Urinary bladder (tissue), 4 donors: ENCODE data around the gene NEO1. TPM values are rescaled to one million over a fixed set of nuclear protein-coding genes. Genes with fewer than 3 reads are reported as not detected.

Experiments used
- DNase-seq: peaks from one replicate; pipeline ENCODE4 v3.0.0-alpha.2; 2015; ENCODE audit errors: extremely low spot score
- H3K27ac ChIP-seq: one replicate; pipeline ENCODE4 v1.5.1; 2013; ENCODE audit warnings: low read depth, mild to moderate bottlenecking, moderate library complexity
- H3K36me3 ChIP-seq: one replicate; pipeline ENCODE4 v1.6.1; 2013; ENCODE audit warnings: mild to moderate bottlenecking, moderate library complexity; ENCODE audit not compliant: insufficient read depth
- H3K4me1 ChIP-seq: one replicate; pipeline ENCODE4 v1.6.1; 2013; ENCODE audit warnings: mild to moderate bottlenecking, moderate library complexity; ENCODE audit not compliant: insufficient read depth
- H3K4me3 ChIP-seq: one replicate; pipeline ENCODE4 v1.5.1; 2013; ENCODE audit warnings: low read depth, low read length
- WGBS: extraction: QIAGEN DNeasy Blood & Tissue Kit; methylation state at CpG from one replicate; pipeline ENCODE4 v1.1.7; 2013; 5-methylcytosine and 5-hydroxymethylcytosine counted together
- polyA plus RNA-seq: library from polyadenylated mRNA; stranded (reverse); fragments of 200-250 nt; gene quantifications from one replicate; pipeline ENCODE4 v1.2.3, GENCODE V29; 2013
- total RNA-seq: library from RNA; depleted of rRNA; stranded (reverse); fragments of >200 nt; gene quantifications from one replicate; pipeline ENCODE4 v1.2.3, GENCODE V29; 2014
- donor health status: healthy with polysubstance abuse.
- donor health status: healthy.

Gene NEO1
- total and polyA plus RNA-seq, 2 donors, result 24.7 to 52.4 TPM

DNA sequence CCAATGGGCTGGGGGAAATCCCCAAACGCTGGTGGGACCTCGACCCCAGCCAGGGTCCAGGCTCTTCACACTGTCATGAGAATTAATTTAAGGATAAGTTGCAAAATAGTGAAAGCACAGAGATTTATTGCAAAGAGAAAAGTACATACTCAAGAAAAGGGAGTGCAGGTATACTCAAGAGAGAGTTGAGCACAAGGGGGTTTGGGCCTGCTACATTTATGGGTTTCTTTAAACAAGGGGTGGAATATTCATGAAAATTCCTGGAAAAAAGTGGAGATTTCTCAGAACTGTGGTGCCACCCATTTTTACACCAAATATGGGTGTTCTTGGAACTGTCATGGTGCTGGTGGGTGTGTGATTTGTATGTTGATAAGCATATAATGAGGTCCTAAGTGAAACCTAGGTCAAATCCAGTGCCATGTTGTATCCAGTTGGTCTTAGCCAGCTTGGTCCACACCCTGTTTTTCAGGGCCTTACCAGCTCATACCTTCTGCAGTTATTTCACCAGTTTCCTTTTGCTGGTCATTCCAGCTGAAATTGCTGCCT is 32.6 kb upstream of the NEO1 start:
- Histone ChIP-seq H3K4me3 (no peak overlapping the region), H3K27ac (no peak overlapping the region), H3K36me3 (no peaks in the 10 kb centered on the region), H3K4me1 (no peaks in the 10 kb centered on the region)
- 85% methylated on average over 2 of the region's 2 CpGs for WGBS
- no peak for DNase-seq

DNA sequence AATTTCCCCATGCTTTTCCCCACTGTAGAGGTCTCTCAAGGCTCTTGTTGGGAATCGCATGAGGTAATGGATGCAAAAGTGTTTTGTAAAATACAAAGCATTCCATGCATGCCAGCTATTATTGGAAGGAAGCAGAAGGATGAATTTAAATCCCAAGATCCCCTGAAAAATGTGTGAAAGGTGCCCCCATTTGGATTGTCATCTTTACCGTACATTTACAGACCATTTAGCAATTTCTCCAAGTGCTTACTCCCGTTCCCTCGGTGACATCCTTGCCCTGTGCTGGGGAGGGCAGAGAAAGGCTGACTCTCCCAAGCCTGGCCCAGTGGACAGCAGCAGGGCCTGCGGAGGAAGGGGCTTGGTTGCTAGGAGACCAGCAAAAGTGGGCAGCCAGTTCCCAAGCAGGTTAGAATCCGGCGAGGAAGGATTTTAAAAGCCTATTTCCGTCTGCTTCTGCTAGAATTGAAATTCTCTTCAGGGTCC is 31.1 kb upstream of the NEO1 start:
- WGBS, result 59% methylated on average over 8 of the region's 8 CpGs
- no peak for DNase-seq

DNA sequence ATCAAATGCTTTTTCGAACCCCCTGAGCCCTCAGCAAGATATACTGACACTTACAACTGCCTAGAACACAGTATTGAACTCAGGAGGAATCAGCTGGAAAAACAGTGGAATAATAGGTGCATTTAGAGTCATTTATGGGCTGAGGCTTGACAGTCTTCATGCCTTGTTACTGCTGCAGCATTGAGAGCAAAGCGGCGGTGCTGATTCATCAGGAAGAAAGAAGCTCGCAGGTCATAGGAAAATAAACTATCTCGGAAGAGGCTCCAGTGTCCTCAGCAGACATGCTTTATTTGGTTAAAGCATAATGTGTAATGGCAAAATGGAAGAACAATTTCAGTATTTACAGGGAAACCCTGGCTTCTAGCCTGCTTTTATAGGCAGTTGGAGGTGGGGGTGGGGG is 30.1 kb upstream of the NEO1 start:
- Histone ChIP-seq H3K36me3 (no peaks in the 10 kb centered on the region), H3K4me3 (no peak overlapping the region), H3K27ac (no peak overlapping the region), H3K4me1 (no peaks in the 10 kb centered on the region)
- DNase-seq, result no peak
- WGBS, result 43% methylated on average over 5 of the region's 5 CpGs

More for the DNA sequence above, 31.1 kb upstream of the NEO1 start:
- Histone ChIP-seq H3K36me3 (no peaks in the 10 kb centered on the region), H3K4me3 (no peak overlapping the region), H3K4me1 (no peaks in the 10 kb centered on the region), H3K27ac (no peak overlapping the region)

DNA sequence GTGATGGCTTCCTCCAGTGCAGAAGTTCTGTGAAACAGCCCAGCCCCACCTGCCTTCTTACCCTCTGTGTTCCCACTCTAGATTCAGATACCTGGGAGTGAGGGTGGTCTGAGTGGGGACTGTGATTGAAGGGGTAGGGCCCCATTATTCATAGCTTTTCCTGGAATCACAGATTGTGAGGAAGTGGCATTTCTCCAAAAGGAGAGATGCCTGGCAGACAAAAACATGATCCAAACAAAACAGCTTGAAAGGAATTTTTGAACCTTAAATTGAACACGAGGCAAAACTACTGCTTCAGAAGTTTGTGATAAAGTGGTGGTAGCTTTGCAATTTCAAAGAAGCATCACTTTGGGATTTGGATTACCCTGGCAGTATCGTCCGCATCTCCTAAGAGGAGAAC is 29.2 kb upstream of the NEO1 start:
- no peak for DNase-seq
- Histone ChIP-seq H3K36me3 (no peaks in the 10 kb centered on the region), H3K4me3 (no peak overlapping the region), H3K4me1 (no peaks in the 10 kb centered on the region), H3K27ac (no peak overlapping the region)
- WGBS, result 69% methylated on average over 3 of the region's 3 CpGs

DNA sequence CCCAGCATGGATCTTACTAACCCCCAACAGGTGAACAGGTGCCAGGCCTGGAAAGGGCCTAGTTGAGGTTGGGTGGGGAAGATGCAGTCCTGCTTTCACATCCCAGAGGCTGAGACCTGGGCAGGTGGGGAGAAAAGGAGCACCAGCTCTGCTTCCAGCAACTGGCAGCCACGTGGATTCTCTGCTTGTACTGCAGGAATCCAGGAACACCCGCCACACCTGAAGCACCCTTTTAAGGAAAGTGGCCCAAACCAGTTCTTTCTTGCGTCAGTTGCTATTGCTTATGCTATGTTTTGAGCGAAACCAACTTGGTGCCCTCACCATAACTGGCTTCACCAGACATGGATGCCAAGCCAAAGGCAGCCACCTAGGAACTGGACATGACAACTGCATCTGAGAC is 28.1 kb upstream of the NEO1 start:
- 95% methylated on average over 4 of the region's 4 CpGs for WGBS
- no peak for DNase-seq
- Histone ChIP-seq H3K36me3 (no peaks in the 10 kb centered on the region), H3K27ac (no peak overlapping the region), H3K4me3 (no peak overlapping the region), H3K4me1 (no peaks in the 10 kb centered on the region)

DNA sequence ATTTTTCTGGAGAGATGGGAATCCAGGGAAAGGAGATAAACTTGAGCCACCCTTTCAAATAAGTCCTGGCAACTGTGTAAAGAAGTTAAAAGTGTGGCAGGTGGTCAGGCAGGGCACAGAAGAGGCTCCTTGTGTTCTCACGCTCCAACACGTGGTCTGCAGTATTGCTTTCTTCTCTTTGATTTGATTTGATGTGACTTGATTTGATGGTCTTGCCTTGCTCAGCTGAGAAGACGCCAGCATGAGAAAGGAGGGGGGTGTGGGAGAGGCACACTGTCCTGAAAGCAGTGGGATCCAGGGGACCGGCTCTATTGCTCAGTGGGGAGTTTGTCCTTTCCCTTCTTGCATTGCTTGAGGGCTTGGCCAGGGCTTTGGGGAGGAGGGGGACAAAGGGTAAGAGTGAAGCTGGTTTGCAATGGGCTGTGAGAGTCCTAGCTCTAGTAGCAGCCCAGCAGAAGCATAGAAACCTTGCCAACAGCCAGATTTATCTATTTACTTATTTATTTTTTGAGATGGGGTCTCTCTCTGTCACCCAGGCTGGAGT is 25.7 kb upstream of the NEO1 start:
- no peaks in the 10 kb centered on the region for H3K36me3 ChIP-seq
- 48% methylated on average over 4 of the region's 4 CpGs for WGBS
- no peaks in the 10 kb centered on the region for H3K4me1 ChIP-seq

DNA sequence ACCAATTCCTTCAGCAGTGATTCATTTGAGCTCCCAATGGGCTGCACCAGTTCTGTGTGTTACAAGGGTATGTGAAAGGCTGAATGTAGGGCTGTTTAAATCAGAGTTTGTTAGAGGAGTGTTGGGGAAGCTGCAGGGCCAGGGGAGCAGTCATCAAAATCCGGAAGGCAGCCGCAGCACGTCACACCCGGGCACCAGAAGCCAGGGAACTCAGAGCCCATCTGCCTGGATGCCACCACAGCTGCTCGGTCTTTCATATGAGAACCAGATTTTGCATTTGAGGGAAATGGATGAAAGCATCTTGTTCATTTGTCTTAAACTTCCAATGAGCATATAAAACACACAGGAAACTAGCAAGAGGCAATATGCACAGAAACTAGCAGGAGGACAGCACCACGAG is 24.2 kb upstream of the NEO1 start:
- Histone ChIP-seq H3K27ac (no peak overlapping the region), H3K4me3 (no peak overlapping the region), H3K4me1 (no peaks in the 10 kb centered on the region), H3K36me3 (no peaks in the 10 kb centered on the region)
- DNase-seq, result no peak
- 92% methylated on average over 6 of the region's 6 CpGs for WGBS

More for the DNA sequence above, 25.7 kb upstream of the NEO1 start:
- Histone ChIP-seq H3K27ac (no peak overlapping the region), H3K4me3 (no peak overlapping the region)
- DNase-seq, result no peak

DNA sequence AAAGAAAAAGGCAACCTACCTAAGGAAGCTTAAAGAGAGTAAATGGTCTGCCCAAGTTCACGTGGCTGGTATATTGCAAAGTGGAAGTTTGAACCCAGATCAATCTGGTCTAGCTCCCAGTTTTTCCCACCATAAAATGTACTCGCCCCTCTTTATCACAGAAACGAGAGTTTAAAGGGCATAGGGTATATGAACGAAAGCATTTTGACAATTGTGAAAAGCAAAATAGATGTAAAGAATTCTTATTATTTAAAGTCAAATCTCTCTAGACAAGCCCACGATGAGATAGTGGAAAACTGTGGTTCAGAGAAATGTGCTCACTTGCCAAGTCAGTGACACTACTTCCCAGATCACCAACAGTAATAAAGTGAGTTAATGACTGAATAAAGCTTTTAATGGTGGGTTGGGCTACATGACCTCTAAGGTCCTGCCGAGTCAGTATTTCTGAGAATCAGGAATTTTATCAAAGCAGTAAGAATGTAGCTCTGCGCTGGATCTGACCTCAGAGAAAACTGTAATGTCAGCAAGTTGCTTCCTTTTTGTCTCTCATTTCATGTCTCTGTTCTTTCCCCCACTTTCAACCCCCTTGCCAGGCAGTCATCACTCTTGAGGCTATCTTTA is 23.3 kb upstream of the NEO1 start:
- no peaks in the 10 kb centered on the region for H3K36me3 ChIP-seq
- 55% methylated on average over 7 of the region's 7 CpGs for WGBS
- no peak overlapping the region for H3K4me3 ChIP-seq
- no peak overlapping the region for H3K27ac ChIP-seq
- DNase-seq, result no peak
- H3K4me1 ChIP-seq, result no peaks in the 10 kb centered on the region

DNA sequence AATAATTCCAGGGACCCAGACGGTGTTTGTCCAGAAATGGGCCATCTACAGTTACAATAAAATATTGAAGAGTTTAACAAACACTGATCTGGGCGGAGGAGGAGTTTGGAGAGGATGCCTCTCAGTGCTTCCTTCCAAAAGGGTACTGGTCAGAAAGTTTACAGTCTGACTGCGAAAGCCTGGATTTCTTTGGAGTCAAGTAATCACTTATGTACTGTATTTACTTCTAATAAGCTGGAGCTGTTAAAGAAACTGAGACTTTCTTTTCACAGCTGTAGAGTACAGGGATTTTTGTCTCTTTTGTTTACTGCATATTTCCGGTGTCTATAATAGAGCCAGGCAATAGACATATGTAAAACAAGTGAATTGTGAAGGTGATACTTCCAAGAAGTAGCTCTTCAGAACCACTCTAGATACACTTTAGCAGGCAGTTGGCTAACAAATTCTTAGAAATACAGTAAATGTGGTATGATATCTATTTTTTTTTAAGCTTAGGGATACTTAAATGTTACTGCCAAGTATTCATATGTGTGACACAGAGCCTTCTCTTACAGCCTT is 22.1 kb upstream of the NEO1 start:
- DNase-seq, result no peak
- WGBS, result 57% methylated on average over 4 of the region's 4 CpGs
- H3K4me1 ChIP-seq, result no peaks in the 10 kb centered on the region
- H3K4me3 ChIP-seq, result no peak overlapping the region
- H3K27ac ChIP-seq, result no peak overlapping the region
- no peaks in the 10 kb centered on the region for H3K36me3 ChIP-seq

DNA sequence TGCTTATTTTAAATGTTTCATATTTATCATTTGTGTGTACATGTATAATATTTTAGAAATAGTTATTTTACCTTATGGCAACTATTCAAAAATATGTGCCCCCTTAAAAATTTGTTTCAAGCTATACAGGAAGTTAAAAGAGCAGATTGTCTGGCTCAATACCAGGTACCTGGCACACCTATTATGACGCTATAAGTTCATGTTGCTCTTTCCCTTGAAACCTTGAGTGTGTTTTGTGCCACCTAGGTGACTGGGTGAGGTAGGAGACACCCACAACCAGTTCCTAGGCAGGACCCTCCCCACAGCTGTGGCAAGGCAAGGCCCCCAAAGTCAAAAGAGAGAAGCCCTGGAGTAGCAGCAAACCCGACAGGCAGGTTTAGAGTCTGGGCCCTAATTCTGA is 20.6 kb upstream of the NEO1 start:
- WGBS, result 97% methylated on average over 2 of the region's 2 CpGs
- DNase-seq, result no peak
- no peak overlapping the region for H3K4me3 ChIP-seq
- H3K27ac ChIP-seq, result no peak overlapping the region
- no peaks in the 10 kb centered on the region for H3K4me1 ChIP-seq
- H3K36me3 ChIP-seq, result no peaks in the 10 kb centered on the region

DNA sequence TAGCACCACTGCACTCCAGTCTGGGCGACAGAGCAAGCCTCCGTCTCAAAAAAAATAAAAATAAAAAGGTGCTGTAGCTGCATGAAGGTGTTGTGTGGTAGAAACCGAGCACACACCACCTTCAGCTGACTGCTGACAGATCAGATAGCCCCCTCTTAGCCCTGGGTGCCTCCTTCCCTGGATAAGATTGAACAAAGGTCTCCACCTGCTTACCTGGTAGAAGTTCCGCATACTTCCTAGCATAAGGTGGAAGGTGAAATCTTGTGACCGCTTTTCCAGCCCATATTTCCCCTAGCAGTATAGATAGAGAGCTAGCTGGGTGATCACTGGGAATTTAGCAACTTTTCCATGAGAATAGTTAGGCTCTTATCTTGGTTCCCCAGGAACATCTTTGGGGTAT is 18.7 kb upstream of the NEO1 start:
- Histone ChIP-seq H3K4me1 (no peaks in the 10 kb centered on the region), H3K4me3 (no peak overlapping the region), H3K36me3 (no peaks in the 10 kb centered on the region), H3K27ac (no peak overlapping the region)
- no peak for DNase-seq
- 90% methylated on average over 5 of the region's 5 CpGs for WGBS

DNA sequence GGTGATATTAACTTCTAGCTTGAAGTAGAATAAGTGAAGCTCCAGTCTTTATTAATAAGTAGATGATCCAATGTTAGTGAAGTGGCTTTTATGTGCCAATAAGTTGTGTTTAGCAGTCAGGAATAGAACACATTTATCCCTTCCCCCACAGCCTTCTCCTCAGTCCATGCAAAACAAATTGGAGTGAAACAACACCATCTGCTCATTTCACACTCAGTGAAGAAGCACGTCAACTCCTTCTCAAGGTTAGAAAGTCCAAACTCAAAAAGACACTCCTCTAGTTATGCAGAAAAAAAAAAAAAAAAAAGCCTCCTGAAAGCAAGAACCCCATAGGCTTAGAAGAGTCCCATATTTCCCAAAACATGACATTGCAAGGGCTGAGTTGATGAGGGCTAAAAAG is 18.0 kb upstream of the NEO1 start:
- Histone ChIP-seq H3K27ac (no peak overlapping the region), H3K4me3 (no peak overlapping the region), H3K36me3 (no peaks in the 10 kb centered on the region), H3K4me1 (no peaks in the 10 kb centered on the region)
- no peak for DNase-seq
- 67% methylated on average over 1 of the region's 1 CpG for WGBS

DNA sequence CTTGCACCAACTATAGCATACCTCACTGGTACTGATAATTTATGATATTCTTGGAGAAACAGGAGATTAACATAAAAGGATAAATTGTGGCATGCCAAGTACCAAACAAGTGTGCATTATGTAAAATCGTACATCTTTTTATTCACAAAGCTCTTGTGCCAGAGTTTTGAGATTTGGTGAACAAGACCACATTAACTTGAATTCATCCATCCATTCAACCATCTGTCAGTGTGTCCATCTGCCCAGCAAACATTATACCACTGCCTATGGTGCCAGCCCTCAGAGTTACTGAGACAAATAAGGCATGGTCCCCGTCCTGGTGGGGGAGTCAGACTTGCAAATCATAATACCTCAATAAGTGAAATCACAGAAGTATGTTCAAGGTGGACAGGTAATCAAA is 17.0 kb upstream of the NEO1 start:
- no peaks in the 10 kb centered on the region for H3K4me1 ChIP-seq
- no peak overlapping the region for H3K4me3 ChIP-seq
- no peak for DNase-seq
- H3K27ac ChIP-seq, result no peak overlapping the region
- WGBS, result 71% methylated on average over 2 of the region's 2 CpGs
- H3K36me3 ChIP-seq, result no peaks in the 10 kb centered on the region

DNA sequence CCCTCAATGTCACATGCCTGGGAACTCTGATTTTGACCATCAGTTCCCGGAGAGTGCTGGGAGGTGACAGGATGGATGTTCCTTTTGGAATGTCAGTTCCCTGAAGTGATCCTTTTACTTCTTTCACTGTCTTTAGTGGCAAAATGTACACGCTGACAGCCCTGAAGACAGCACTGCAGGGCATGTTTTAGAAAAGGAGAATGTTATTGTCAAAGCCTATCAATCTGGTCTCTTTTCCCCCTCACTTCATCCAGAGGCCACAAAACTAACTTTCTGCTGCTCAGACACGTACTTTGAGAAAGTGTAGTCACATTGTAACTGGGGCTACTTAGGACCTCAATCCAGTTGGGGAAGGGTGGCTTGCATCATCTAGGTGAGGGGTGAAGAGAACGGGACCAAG is 14.0 kb upstream of the NEO1 start:
- Histone ChIP-seq H3K36me3 (no peaks in the 10 kb centered on the region), H3K27ac (no peak overlapping the region), H3K4me1 (no peaks in the 10 kb centered on the region), H3K4me3 (no peak overlapping the region)
- WGBS, result 73% methylated on average over 4 of the region's 4 CpGs
- DNase-seq, result no peak
